Activated CD8-positive, alpha-beta memory T cell treated with anti-CD3 and anti-CD28 coated beads, Interleukin-2, amount 50 U/mL, for 1 hour (primary cell): ENCODE data around the gene GPR33.
"Not testable (repeated sequence)": the region's sequence is repeated elsewhere in the genome, so short reads cannot be mapped to it uniquely, and the experiment has no call there.

Experiments
- DNase-seq: peaks from one replicate; pipeline ENCODE4 v3.0.0-alpha.2; 2020; ENCODE audit errors: extremely low read depth

The GPR33 gene, protein sequence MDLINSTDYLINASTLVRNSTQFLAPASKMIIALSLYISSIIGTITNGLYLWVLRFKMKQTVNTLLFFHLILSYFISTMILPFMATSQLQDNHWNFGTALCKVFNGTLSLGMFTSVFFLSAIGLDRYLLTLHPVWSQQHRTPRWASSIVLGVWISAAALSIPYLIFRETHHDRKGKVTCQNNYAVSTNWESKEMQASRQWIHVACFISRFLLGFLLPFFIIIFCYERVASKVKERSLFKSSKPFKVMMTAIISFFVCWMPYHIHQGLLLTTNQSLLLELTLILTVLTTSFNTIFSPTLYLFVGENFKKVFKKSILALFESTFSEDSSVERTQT

DNA sequence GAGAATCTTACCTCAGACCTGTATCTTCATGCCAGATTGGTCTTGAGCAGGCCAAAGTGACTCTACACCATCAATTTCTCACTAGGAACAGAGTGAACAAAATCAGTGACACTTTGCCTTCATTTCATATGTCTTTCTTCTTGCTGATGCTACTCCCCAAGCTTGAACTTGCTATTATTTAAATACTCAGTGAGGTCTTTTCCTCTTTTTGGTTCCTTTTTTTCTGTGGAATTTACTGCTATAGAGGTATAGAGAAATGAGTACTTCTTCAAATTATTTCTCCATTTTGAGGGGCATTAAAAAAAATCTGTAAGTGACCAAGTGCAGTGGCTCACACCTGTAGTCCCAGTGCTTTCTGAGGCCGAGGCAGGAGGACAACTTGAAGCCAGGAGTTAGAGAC is at the start of gene GPR33:
TSS of gene GPR33 (minus strand) at position 154 of the 400 bp plus-strand sequence. CDS start 4,074 bp downstream, outside the sequence.
- no peak for DNase-seq

DNA sequence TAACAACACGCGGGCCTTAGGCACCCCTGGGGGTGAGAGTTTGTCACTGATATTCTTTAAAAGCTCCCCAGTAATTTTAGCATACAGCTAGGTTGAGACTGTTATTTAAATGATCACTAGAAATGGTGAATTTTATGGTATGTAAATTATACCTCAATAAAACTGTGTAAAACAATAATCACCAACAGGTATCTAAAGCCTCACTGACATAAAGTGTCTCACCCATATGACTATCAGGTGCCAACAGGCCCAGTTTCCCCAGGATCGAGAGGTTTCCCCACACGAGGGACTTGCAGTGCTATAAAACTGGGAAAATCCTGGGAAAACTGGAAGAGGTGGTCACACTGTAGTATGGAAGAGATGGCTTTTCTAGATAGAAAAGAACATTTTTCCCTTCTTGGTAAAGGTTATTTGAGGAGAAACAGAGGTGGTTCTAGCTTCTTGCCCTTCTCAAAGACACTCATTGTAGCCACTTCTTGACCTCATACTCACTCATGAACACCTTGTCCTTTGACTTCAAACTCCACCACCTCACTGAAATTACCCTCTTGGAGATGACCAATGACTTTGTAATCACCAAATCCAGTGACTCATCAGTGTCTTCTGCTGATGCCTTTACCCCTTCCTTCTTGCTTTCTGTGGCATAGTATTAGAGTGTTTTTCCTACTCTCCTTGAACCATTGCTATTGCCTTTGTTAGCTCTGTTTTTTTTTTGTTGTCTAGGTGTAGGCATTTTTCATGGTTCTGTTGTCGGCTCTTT is 48.5 kb upstream of the GPR33 start:
- DNase-seq, result no peak

DNA sequence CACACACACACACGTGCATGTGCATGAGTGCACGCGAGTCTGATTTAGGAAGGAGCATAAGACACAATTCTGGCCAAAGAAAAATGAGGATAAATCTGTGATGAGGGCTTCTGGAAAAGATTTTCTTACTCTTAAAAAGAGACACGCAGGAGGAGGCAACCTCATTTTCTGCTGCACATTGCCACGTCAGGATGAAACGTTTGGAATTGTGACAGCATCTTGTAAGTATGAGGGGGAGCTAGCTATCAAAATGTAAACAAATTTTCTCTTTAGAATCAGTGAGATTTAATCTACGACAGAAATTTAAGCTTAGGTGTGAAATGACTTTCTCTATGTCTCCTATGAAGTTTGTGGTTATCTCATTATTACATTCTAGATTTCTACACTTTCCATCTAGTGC is 42.3 kb upstream of the GPR33 start:
- DNase-seq, result no peak

DNA sequence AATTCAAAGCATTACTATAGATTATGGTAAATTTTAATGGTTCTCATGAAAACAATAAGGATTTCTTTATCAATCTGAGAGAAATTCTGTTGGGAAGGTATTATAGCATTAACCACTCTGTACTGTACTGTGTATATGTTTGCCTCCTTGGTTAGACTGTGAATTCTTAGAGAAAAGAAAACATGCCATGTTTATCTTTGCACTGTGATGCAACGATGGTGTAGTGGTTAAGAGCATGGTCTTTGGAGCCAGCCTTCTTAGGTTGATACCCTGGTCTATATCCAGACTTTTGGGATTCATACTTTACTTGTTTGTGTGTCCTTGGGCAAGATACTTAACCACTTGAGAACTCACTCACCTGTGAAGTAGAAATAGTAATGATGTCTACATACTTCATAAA is 41.2 kb upstream of the GPR33 start:
- DNase-seq, result no peak

DNA sequence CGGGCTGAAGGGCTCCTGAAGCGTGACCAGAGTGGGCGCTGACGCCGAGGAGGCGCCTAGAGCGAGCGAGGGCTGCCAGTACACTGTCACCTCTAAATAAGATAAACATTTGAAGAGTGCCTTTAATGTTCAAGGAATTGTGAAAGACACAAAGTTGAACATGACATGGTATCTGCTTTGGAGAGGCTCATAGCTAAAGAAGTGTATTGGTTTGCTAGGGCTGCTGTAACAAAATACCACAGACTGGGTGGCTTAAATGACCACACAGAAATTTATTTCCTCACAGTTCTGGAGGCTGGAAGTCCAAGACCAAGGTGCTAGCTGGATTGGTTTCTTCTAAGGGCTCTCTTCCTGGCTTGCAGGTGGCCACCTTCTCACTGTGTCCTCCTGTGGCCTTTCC is 39.7 kb upstream of the GPR33 start:
- DNase-seq, result no peak

DNA sequence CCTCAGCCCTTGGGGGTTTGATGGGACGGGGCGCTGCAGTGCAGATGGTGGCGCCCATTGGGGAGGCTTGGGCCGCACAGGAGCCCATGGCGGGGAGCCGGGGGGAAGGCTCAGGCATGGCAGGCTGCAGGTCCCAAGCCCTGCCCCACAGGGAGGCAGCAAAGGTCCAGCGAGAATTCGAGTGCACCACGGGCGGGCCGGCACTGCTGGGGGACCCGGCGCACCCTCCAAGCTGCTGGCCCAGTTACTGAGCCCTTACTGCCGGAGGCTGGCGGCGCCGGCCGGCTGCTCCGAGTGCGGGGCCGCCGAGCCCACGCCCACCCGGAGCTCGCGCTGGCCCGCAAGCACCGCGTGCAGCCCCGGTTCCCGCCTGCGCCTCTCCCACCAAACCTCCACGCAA is 39.2 kb upstream of the GPR33 start:
- no peak for DNase-seq

DNA sequence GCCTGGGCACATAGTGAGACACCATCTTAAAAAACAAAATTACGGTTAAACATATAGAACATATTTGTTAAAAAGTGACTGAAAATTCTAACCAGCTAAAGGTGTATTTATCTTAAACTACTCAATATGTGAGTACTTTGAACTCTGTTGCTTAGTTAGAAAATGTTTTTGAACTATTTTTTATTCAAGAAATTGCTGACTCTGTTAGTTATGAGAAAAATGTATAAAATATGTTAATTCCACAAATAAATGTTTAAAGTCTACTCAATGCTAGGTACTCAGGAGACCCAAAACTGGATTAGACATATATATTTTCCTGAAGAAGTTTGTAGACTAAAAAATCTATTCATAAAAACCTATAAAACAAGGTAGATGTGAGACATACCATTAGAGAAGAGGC is 23.0 kb upstream of the GPR33 start:
- DNase-seq, result no peak

DNA sequence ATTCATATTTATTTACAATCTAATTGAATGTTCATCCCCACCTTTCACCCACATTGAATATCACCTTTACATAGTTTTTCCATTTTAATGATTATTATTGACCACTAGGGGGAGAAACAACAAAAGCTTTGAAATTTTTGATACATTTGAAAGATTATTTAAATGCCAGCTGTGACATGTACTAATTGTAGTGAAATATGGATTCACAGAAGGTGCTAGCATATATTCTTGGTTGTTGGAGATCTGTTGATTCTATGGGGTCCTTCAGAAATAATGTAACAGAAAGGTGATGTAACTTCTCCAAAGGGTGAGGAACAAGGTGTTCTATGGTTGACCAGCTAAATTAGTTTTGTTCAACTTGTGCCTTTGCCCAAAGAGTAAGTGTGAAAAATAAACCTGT is 22.4 kb upstream of the GPR33 start:
- DNase-seq, result no peak

DNA sequence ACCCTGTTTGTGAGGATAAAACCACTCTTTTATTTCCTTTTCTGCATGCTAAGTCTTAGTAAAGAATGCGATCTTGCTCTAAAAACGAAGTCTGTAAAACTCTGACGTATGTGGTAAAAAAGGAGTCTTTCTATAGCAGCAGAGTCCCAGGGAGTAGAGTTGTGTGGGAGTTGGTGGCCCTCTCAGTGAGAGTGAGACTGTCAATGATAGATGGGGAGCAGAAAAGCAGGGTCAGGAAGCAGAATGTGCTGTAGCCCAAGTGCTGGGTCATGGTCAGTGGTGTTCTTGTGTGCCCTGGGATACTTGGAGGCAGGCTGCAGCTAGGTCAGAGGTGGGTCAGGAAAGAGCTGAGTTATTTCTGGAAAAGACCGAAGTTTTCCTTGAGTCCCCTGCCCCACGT is 20.3 kb upstream of the GPR33 start:
- DNase-seq, result no peak

DNA sequence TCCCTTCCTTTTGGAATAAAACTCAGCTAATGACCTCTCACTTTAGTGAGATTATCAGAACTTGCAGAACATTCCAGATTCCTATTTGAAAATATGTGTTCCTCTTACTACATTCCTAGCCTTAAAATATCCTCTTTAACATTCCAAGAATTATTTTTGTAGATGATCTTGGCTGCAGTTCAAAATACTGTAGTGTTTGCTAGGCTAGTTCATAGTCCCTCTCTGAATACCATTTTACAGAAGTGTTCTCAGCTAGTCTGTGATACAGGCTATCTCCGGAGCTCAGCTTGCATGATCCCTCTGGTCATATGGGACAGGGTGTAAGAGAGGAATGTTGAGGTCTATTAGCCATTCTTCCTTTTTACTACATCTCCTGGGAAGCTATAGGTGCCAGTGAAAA is 17.6 kb upstream of the GPR33 start:
- no peak for DNase-seq

DNA sequence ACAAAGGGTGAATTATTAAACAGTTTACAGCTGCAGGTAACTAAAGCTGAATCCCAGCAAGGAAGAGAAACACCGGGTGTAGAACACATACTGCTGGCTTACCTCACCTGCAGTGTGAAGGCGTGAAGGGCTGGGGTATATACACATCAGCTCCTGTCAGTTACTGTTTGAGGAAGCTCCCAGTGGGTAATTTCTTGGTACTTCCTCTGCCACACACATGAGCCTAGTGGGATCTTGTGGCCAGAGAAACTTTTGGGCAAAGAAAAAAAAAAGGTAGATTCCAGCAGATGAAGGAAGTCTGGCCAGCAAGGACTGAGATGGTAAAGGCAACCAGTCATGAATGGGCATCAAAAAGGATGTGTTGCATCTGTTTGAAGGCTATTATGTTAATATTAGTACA is 14.0 kb upstream of the GPR33 start:
- no peak for DNase-seq

DNA sequence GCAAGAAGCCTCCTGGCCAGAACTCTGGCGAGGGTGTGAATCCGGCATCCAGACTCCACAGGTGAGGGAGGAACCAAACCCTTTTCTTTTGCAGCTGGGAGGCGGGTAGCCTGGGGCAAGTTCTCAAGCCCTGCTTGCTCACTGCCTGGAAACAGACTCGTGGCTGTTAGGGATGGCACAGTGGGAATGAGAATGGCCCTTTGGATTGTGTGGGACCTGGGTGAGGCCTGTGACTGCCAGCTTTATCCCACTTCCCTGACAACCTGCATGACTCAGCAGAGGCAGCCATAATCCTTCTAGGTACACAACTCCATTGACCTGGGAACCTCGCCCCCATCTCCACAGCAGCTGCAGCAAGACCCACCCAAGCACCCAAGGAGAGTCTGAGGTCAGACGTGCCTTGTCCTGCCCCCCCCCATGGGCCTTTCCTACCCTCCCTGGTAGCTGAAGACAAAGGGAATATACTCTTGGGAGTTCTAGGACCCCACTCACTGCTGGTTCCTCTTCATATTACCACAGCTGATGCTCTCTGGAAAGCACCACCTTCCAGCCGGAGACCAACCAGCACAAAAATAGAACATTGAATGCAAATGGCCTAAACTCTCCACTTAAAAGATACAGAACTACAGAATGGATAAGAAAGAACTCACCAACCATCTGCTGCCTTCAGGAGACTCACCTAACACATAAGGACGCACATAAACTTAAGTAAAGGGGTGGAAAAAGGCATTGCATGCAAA is 5.1 kb upstream of the GPR33 start:
- no peak for DNase-seq

DNA sequence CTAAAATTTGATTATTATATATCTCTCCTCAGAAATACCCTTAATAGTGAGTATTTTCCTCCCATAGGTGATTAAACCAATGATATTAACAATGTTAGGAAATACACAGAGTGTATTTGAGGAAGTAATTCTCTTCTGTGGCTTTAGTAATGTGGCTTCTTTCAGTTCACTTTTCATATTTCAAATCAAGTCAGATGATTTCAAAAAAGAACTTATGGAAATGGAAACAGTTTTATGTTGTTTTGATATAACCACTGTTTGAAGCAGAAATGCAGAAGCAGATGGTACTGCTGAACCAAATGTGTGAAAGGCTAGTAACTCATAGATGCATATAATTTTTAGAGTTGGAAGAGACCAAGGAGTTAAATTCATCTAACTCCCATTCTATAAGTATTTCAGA is 1.9 kb upstream of the GPR33 start:
- no peak for DNase-seq

DNA sequence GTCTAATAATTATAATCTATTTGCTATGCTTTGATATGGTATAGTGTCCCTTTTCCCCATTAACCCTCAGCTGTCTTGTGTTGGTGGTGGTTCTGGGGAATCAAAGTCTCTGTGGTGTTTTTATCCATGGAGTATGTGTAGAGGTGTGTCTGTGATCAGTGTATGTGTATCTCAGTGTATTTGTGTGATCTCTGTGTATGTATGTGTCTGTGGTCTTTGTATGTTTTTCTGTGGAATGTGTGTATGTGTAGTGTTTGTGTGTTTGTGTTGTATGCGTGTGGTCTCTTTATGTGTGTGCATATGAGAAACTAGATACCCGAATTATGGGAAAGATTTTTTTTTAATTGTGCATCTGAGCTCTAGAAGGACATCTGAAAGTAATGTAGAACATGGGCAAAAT is 1.1 kb downstream of the GPR33 start:
- no peak for DNase-seq

DNA sequence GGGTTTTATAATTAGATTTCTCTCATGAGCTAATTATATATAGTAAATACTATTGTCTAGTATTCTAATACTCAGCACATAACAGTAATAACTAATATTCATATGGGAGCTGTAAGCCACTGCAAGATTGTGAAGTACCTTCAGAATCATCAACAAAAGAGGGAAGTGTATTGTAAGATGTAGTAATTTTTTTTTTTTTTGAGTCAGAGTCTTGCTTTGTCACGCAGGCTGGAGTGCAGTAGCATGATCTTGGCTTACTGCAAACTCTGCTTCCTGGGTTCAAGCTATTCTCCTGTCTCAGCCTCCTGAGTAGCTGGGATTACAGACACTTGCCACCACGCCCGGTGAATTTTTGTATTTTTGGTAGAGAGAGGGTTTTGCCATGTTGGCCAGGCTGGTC is 3.1 kb downstream of the GPR33 start:
- DNase-seq, result no peak

DNA sequence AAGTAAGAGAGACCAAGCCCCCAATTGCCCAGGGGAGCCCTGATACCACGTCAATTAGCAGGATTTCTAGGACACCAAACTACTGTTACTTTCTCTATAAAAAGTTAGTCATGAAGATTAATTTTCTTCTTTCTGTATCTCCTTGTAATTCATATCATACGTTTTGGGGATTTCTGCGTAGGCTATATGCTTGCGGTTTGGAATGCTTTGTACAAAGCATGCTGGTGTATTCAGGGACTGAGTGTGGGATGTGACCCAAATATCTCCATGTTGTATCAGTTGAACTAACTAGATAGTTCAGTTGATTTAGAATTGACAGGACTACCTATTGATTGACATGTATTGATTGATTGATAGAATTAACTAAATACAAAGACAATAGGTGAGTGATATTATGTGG is 7.7 kb downstream of the GPR33 start:
- DNase-seq, result no peak

DNA sequence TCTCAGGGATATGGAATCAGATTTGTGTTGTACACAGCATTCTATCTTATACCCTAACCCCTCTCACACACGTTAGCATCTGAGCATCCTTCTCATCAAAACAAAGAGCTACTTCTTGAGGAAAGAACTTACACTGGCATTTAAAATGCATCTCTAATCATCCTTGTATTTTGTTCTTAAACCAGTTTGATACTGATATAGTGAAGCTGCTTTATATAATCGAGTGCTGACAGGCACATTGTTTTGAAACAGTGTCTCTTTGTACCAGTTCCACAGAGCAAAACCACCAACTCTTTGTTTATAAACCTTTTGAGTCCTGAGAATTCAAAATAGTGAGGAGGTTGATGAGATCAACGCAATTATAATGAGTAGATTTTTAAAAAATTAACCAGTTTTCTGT is 8.8 kb downstream of the GPR33 start:
- DNase-seq, result no peak

DNA sequence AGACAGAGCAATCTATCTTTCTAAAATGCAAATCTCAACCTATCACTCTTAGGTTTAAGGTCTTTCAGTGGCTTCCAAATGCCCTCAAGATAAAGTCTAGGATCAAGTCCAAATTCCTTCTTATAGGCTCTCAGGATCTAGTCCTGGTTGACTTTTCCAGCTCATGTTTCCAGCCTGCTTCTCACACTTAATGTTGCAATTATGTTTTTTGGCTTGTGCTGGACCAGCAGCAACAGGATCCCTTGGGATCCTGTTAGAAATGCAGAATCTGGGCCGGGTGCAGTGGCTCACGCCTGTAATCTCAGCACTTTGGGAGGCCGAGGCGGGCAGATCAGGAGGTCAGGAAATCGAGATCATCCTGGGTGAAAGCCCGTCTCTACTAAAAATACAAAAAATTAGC is 10.6 kb downstream of the GPR33 start:
- no peak for DNase-seq

DNA sequence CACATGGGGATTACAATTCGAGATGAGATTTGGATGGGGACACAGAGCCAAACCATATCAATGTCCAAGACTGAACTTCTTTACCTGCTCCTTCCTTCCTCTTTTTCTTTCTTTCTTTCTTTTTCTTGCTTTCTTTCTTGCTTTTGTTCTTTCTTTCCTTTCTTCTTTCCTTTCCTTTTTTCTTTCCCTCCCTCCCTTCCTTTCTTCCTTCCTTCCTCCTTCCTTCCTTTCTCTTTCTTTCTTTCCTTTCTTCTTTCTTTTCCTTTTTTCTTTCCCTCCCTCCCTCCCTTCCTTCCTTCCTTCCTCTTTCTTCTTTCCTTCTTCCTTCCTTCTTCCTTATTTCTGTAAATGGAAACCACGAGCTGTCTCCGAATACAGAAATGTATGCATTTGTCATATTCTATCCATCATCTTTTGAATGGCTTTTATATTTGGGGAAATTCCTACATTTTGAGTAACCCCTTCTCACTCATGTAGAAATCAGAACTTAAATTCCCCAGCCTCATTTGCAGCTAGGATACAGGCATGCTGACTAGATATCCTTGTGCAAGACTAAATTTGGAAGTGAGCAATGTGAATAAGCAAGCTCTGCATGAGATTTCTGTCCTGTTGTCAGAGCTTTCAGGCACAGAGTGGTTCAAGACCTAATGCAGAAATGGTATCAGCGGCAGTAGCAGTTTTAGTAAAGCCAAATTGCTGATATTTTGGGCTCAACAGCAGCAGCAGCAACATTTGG is 11.5 kb downstream of the GPR33 start:
- no peak for DNase-seq

DNA sequence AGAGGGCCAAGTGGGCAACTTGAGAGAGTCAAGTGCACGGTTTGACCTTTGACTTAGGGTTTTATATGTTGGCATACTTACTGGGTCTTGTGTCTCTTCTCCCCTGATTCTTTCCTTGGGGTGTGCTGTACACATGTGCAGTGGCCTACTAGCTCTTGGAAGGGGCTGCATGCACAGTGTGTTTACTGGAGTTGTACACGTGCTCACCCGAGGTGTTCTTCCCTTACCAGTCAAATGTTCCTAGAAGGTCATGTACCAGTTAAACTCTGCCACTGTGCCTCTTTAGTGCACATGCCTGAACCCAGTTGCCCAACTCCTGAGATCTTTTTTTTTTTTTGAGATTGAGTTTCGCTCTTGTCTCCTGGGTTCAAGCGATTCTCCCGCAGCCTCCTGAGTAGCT is 21.3 kb downstream of the GPR33 start:
- DNase-seq, result no peak

DNA sequence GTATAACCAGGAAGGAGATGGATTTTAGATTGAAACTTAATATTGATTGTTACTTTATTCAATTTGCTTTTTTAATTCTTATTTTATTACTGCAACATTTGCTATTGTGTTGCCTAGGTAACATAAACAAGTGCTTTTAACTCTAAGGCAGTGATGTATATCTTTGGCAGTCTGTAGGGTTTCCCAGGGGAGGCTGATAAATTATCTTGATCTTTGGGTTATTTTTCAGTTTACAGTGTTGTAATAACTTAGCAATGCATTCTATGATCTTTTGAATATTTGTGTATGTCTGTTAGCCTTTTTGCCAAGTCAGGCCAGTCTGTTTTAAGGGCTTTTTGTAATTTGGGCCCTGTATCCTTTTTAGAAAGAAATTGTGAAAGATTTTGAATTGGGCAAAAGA is 22.7 kb downstream of the GPR33 start:
- no peak for DNase-seq

DNA sequence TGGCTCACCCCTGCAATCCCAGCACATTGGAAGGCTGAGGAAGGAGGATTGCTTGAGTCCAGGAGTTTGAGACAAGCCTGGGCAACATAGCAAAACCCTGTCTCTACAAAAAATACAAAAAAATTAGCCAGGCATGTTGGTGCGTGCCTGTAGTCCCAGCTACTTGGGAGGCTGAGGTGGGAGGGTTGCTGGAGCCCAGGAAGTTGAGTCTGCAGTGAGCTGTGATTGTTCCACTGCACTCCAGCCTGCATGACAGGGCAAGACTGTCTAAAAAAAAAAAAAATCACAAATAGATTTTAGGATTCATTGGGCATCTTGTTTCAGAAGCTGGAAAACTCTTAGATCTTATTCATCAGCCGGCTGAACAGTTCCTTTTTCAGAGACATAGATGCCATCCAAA is 25.4 kb downstream of the GPR33 start:
- DNase-seq, result not testable (repeated sequence)
